ENCODE measurements around the gene CDK12.

DNA sequence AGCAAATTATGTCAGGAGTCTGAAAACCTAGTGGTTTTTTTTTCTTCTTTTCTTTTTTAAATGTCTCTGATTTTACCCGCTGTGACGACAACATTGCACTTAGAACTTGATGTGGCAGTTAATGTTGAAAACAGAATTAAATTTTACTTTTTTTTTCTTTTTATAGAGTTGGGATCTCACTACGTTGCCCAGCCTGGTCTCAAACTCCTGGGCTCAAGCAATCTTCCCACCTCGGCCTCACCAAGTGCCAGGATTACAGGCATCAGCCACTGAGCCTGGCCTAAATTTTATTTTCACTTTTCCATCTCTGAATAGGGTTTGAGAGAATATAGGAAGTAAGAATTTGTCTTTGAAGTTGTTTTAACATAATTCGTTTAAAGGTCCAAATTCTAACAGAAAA, 52.6 kb downstream of the CDK12 start:
- TF ChIP-seq CTCF (conservative IDR thresholded peaks at IDR 0.05; ENCODE audit: low read depth in 2 of 2): no peak
- TF ChIP-seq ETS1 (IDR thresholded peaks at IDR 0.05): no peak
- no peak for TF ChIP-seq ZNF114 (CRISPR knock-in tag; IDR thresholded peaks at IDR 0.05)
- no peak for TF ChIP-seq ZNF331 (CRISPR knock-in tag; IDR thresholded peaks at IDR 0.05; ENCODE audit: low read depth)
- TF ChIP-seq, protein P1, sequence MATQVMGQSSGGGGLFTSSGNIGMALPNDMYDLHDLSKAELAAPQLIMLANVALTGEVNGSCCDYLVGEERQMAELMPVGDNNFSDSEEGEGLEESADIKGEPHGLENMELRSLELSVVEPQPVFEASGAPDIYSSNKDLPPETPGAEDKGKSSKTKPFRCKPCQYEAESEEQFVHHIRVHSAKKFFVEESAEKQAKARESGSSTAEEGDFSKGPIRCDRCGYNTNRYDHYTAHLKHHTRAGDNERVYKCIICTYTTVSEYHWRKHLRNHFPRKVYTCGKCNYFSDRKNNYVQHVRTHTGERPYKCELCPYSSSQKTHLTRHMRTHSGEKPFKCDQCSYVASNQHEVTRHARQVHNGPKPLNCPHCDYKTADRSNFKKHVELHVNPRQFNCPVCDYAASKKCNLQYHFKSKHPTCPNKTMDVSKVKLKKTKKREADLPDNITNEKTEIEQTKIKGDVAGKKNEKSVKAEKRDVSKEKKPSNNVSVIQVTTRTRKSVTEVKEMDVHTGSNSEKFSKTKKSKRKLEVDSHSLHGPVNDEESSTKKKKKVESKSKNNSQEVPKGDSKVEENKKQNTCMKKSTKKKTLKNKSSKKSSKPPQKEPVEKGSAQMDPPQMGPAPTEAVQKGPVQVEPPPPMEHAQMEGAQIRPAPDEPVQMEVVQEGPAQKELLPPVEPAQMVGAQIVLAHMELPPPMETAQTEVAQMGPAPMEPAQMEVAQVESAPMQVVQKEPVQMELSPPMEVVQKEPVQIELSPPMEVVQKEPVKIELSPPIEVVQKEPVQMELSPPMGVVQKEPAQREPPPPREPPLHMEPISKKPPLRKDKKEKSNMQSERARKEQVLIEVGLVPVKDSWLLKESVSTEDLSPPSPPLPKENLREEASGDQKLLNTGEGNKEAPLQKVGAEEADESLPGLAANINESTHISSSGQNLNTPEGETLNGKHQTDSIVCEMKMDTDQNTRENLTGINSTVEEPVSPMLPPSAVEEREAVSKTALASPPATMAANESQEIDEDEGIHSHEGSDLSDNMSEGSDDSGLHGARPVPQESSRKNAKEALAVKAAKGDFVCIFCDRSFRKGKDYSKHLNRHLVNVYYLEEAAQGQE (IDR thresholded peaks at IDR 0.05; ENCODE audit: unreplicated experiment): no peak
